Heart left ventricle (tissue), 13 donors: ENCODE data around the gene SCN5A.

ENCODE experiments used
- CTCF ChIP-seq, 12 donors: fragments of 200-600 bp; sonication (generic) in 4 of 12; IDR thresholded peaks; one replicate each; pipeline versions ENCODE4 v1.5.0 to v1.8.0; 2018 to 2022; ENCODE audit warnings: antibody characterized with exemption in 12 of 12, mild to moderate bottlenecking in 5 of 12
- POLR2A ChIP-seq, 2 donors: fragments of 450-650 bp; IDR thresholded peaks; one replicate each; pipeline ENCODE4 v1.6.1; 2017; ENCODE audit warnings: antibody characterized with exemption in 2 of 2, mild to moderate bottlenecking in 2 of 2, moderate library complexity in 2 of 2
- donor health status: ischemic (EF 13 %, LVEDD 7.1; RV severe dilation, severe dysfunction).
- donor health status: DM: no; HTN: yes; CAD: no.
- donor health status: DM: no; HTN: no; CAD: no.
- donor health status: ischemic (EF 25% LVEDD 6.9; RV normal size, moderate dysfunction).
- donor health status: ischemic (EF 25% LVEDD 5.7; RV mildly dilated, moderate dysfunction).
- donor health status: ischemic (EF 35%, LVEDD 5.7; RV mildly dilated, moderate dysfunction).
- donor health status: nonischemic (EF 11% LVEDD 7.7; RV severe dilation, severe dysfunction).
- donor health status: DM: yes; HTN: yes; CAD: no.
- donor health status: PGD.
- donor health status: ischemic (EF 29% LVEDD 5.4; RV normal size, mild dysfunction).
- donor health status: nonischemic (EF 23%, LVEDD 6.1; RV moderate dilation, normal function).

DNA sequence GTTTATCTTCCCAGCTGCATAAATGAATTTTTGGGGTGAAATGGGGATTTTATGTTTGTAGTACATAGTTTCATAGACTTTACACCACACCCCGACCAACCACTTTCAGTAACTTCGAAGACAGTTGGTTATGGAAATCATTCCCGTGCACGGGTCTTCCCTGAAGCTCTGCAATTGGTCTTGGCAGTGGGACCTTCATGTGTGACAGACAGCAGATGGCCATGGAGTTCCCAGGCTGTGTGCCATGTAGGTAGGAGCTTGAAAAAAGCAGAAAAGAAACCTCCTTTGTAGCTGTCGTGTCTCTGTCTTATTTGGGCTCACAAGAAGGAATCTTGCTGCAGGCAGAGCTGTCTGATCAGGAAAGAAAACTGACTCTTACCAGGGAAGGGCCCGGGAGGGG lies 127.5 kb downstream of the SCN5A start:
- TF ChIP-seq POLR2A (IDR thresholded peaks at IDR 0.05) = no peak
- TF ChIP-seq CTCF (IDR thresholded peaks at IDR 0.05) = no peak
